A549 (cell line): Measurements from ENCODE around the gene CLIC4. TPM values are rescaled to one million over a fixed set of nuclear protein-coding genes. Genes with fewer than 3 reads are reported as not detected.

Experiments used
- ATAC-seq, 2 experiments: fragments of 200-7000 bp in 1 of 2; fragments of >200 bp in 1 of 2; cut with Nextera tagmentation in 1 of 2; cut with Tn5 transposase in 1 of 2; 3 replicates each; pipeline versions ENCODE4 v1.8.0 to v1.9.1; 2018 to 2020; ENCODE audit warnings: mild to moderate bottlenecking in 1 of 2, moderate library complexity in 1 of 2
- CTCF ChIA-PET: fragments of 300-600 bp; sonication (Branson Sonifier 250); formaldehyde crosslinking; extraction: SDS; loops from one replicate; lab custom pipeline; 2021; ENCODE audit warnings: antibody characterized with exemption, inconsistent platforms; lab: Yijun Ruan, JAX
- POLR2A ChIA-PET: fragments of 350-600 bp; formaldehyde crosslinking; extraction: SDS; loops from one replicate; lab custom pipeline; 2021; ENCODE audit warnings: antibody characterized with exemption, inconsistent platforms; lab: Yijun Ruan, JAX
- DNase-seq, 2 experiments: peaks; one replicate each; pipeline versions ENCODE4 v3.0.0 to v3.0.0-alpha.2; 2011 to 2016; ENCODE audit warnings: low read depth in 1 of 2, low spot score in 1 of 2
- FAIRE-seq: peaks from 2 replicates; lab custom pipeline; 2011; peaks lifted over from hg19 to GRCh38; lab: Jason Lieb, UNC
- H3K27ac ChIP-seq, 2 experiments: fragments of >200 bp; sonication (Bioruptor Twin); formaldehyde crosslinking; 3 replicates each; pipeline ENCODE4 v1.5.1; 2016 to 2017
- H3K4me1 ChIP-seq: fragments of >200 bp; sonication (Bioruptor Twin); formaldehyde crosslinking; 3 replicates; pipeline ENCODE4 v1.6.1; 2016
- H3K4me2 ChIP-seq: fragments of >200 bp; sonication (Bioruptor Twin); formaldehyde crosslinking; 3 replicates; pipeline ENCODE4 v1.6.1; 2016
- H3K4me3 ChIP-seq: fragments of >200 bp; sonication (Bioruptor Twin); formaldehyde crosslinking; 3 replicates; pipeline ENCODE4 v1.5.1; 2016
- H3K9me3 ChIP-seq: fragments of >200 bp; sonication (Bioruptor Twin); formaldehyde crosslinking; 3 replicates; pipeline ENCODE4 v1.6.1; 2016
- BHLHE40 ChIP-seq: IDR thresholded peaks from 2 replicates; pipeline ENCODE4 v1.6.1; 2012; ENCODE audit warnings: low read depth, low read length, inconsistent platforms
- E2F6 ChIP-seq: IDR thresholded peaks from 2 replicates; pipeline ENCODE4 v1.6.1; 2012; ENCODE audit warnings: low read depth, borderline replicate concordance
- ELK1 ChIP-seq: fragments of 150-350 bp; IDR thresholded peaks from 2 replicates; pipeline ENCODE4 v1.6.1; 2014; ENCODE audit warnings: low read depth, mild to moderate bottlenecking, low read length
- FOSL2 ChIP-seq, 2 experiments: fragments of 450-650 bp in 1 of 2; fragments of >200 bp in 1 of 2; sonication (Bioruptor Twin) in 1 of 2; formaldehyde crosslinking; IDR thresholded peaks; 2 replicates each; pipeline versions ENCODE4 v1.5.0 to v1.6.1; 2016 to 2020; ENCODE audit warnings: mild to moderate bottlenecking in 1 of 2, moderate library complexity in 1 of 2
- GATA3 ChIP-seq: IDR thresholded peaks from 2 replicates; pipeline ENCODE4 v1.6.1; 2012; ENCODE audit warnings: borderline replicate concordance
- HDAC2 ChIP-seq: fragments of 200-600 bp; sonication (generic); IDR thresholded peaks from 2 replicates; pipeline ENCODE4 v1.6.1; 2016
- HES2 ChIP-seq: fragments of >200 bp; sonication (Bioruptor Twin); formaldehyde crosslinking; IDR thresholded peaks from 2 replicates; pipeline ENCODE4 v1.6.1; 2016
- HOXA7 ChIP-seq: fragments of 250-450 bp; sonication (Bioruptor Pico); IDR thresholded peaks from 2 replicates; pipeline ENCODE4 v1.5.0; 2020; ENCODE audit warnings: mild to moderate bottlenecking, moderate library complexity
- HOXB13 ChIP-seq: fragments of 250-450 bp; sonication (Bioruptor Pico); IDR thresholded peaks from 2 replicates; pipeline ENCODE4 v1.5.0; 2020; ENCODE audit warnings: low read depth, mild to moderate bottlenecking, moderate library complexity
- JUNB ChIP-seq: fragments of >200 bp; sonication (Bioruptor Twin); formaldehyde crosslinking; IDR thresholded peaks from 2 replicates; pipeline ENCODE4 v1.6.1; 2016
- MAFK ChIP-seq: fragments of 450-650 bp; IDR thresholded peaks from 2 replicates; pipeline ENCODE4 v1.6.1; 2014; ENCODE audit not compliant: partially characterized antibody
- PBX3 ChIP-seq: IDR thresholded peaks from 2 replicates; pipeline ENCODE4 v1.6.1; 2012
- PHF8 ChIP-seq: fragments of 200-600 bp; sonication (generic); IDR thresholded peaks from 2 replicates; pipeline ENCODE4 v1.6.1; 2016; ENCODE audit warnings: low read depth, mild to moderate bottlenecking, antibody characterized with exemption, moderate library complexity, borderline replicate concordance
- POLR2A ChIP-seq: IDR thresholded peaks from 2 replicates; pipeline ENCODE4 v1.6.1; 2012; ENCODE audit warnings: mild to moderate bottlenecking, low read length
- RAD21 ChIP-seq, 2 experiments: fragments of >200 bp in 1 of 2; sonication (Bioruptor Twin) in 1 of 2; formaldehyde crosslinking in 1 of 2; IDR thresholded peaks in 1 of 2; conservative IDR thresholded peaks in 1 of 2; 2 replicates in 1 of 2; 3 replicates in 1 of 2; pipeline ENCODE4 v1.6.1; 2012 to 2018; ENCODE audit warnings: inconsistent platforms in 1 of 2
- RARB ChIP-seq: fragments of 250-450 bp; sonication (Bioruptor Pico); IDR thresholded peaks from 2 replicates; pipeline ENCODE4 v1.8.0; 2021; ENCODE audit warnings: mild to moderate bottlenecking, moderate library complexity
- REST ChIP-seq: fragments of 200-600 bp; sonication (generic); IDR thresholded peaks from 2 replicates; pipeline ENCODE4 v1.6.1; 2016; ENCODE audit warnings: antibody characterized with exemption, mild to moderate bottlenecking, moderate library complexity
- RNF2 ChIP-seq: fragments of 200-600 bp; sonication (generic); IDR thresholded peaks from 2 replicates; pipeline ENCODE4 v1.6.1; 2016; ENCODE audit warnings: low read depth, mild to moderate bottlenecking, antibody characterized with exemption, moderate library complexity, borderline replicate concordance
- ZC3H11A ChIP-seq: fragments of 450-650 bp; IDR thresholded peaks from 2 replicates; pipeline ENCODE4 v1.6.1; 2014; ENCODE audit warnings: antibody characterized with exemption, mild to moderate bottlenecking
- ZFP36 ChIP-seq: fragments of 450-650 bp; IDR thresholded peaks from 2 replicates; pipeline ENCODE4 v1.6.1; 2014; ENCODE audit warnings: borderline replicate concordance; ENCODE audit not compliant: partially characterized antibody
- WGBS: methylation state at CpG from one replicate; pipeline ENCODE4 v1.1.6; 2017; ENCODE audit errors: missing lambda C conversion rate; 5-methylcytosine and 5-hydroxymethylcytosine counted together
- polyA plus RNA-seq, 4 experiments: library from polyadenylated mRNA; depleted of rRNA in 3 of 4; stranded (reverse); fragments of >200 nt; fragmentation: RNase III in 1 of 4; extraction: RNeasy Plus Mini Kit Qiagen cat#74134 plus additional on column Dnase treatment in 1 of 4; gene quantifications; 2 replicates in 3 of 4; 3 replicates in 1 of 4; pipeline ENCODE4 v1.2.3, GENCODE V29; 2011 to 2017

Gene CLIC4
- polyA plus RNA-seq, 2 of the 4 experiments (the other 2 are of a cell fraction) = 52.1 to 97.4 TPM

- H3K4me2 ChIP-seq = peak overlapping the region; percentile 42; the same call in 2 of the 3 replicates
- WGBS = 88% methylated on average over 1 of the region's 1 CpG
- CTCF ChIA-PET = interaction anchor here (1.6 to 3.5 kb wide), 2 partner anchors 10 to 76 kb away, joined by 5 to 13 read pairs; no protein-coding TSS in a partner anchor
- H3K4me3 ChIP-seq = no peak overlapping the region
- no peak for ATAC-seq
- no peak for FAIRE-seq
- 0 out of 6 replicates have a peak overlapping the region, but pooled peaks of 1 of the 2 experiments have one; percentile 12 for H3K27ac ChIP-seq
- TF ChIP-seq HDAC2 (no peak), HES2 (no peak), JUNB (no peak), BHLHE40 (no peak)
- no peaks in the 10 kb centered on the region for H3K9me3 ChIP-seq
- POLR2A ChIA-PET = no interaction called here
- peaks cover 30% of the 10 kb centered on the region for H3K4me1 ChIP-seq
- DNase-seq = no peak
Measured at GRCh38 chr1:24764848-24765247, 19.6 kb downstream of the CLIC4 start.

- DNase-seq (no peak), ATAC-seq (no peak)
- peak overlapping the region; percentile 42 for H3K4me2 ChIP-seq
- no peaks in the 10 kb centered on the region for H3K9me3 ChIP-seq
- no peak overlapping the region for H3K4me3 ChIP-seq
- POLR2A ChIA-PET = interaction anchor here (1.2 kb wide), 1 partner anchor 19 kb away, joined by 4 read pairs; no protein-coding TSS in a partner anchor
- TF ChIP-seq FOSL2 (IDR thresholded peaks at IDR 0.05) = no peak
- TF ChIP-seq FOSL2 (CRISPR knock-in tag; IDR thresholded peaks at IDR 0.05) = 0 out of 2 replicates have a peak, but pooled peaks have one; percentile 18
- no peak for TF ChIP-seq HOXB13 (CRISPR knock-in tag)
- no peak for TF ChIP-seq PHF8
- no peak for TF ChIP-seq HDAC2
- no peak for TF ChIP-seq ELK1
- no peak for TF ChIP-seq PBX3
- TF ChIP-seq RNF2 = no peak
- no peak for TF ChIP-seq POLR2A
- no peak for TF ChIP-seq REST
- no peak for TF ChIP-seq E2F6
- no peak for TF ChIP-seq ZC3H11A
- peak; percentile 80 for TF ChIP-seq MAFK
- no peak for TF ChIP-seq RARB
- no peak for TF ChIP-seq GATA3
- no peak for TF ChIP-seq HOXA7 (CRISPR knock-in tag)
- TF ChIP-seq RAD21 (conservative IDR thresholded peaks at IDR 0.05 in 1 of 2, IDR thresholded peaks at IDR 0.05 in 1 of 2) = no peak
- no peak for TF ChIP-seq ZFP36
- TF ChIP-seq, all 56 proteins: peak for 2
- Histone ChIP-seq H3K27ac (peak overlapping the region; percentile 24 to 76; a peak in 4 of 6 replicates), H3K4me1 (peaks cover 36% of the 10 kb centered on the region)
- FAIRE-seq = no peak
- 73% methylated on average over 8 of the region's 8 CpGs for WGBS
- CTCF ChIA-PET = interaction anchor here (1.6 to 3.5 kb wide), 2 partner anchors 13 to 77 kb away, joined by 3 to 13 read pairs; no protein-coding TSS in a partner anchor
Measured at GRCh38 chr1:24765308-24765988, 20.2 kb downstream of the CLIC4 start.
